ENCODE measurements around the gene TSLP. TPM values are rescaled to one million over a fixed set of nuclear protein-coding genes. Genes with fewer than 3 reads are reported as not detected.

TSLP gene
- total and polyA plus RNA-seq, 4 donors = 0.25 to 1.6 (median 1.4) TPM; not detected in 1

DNA sequence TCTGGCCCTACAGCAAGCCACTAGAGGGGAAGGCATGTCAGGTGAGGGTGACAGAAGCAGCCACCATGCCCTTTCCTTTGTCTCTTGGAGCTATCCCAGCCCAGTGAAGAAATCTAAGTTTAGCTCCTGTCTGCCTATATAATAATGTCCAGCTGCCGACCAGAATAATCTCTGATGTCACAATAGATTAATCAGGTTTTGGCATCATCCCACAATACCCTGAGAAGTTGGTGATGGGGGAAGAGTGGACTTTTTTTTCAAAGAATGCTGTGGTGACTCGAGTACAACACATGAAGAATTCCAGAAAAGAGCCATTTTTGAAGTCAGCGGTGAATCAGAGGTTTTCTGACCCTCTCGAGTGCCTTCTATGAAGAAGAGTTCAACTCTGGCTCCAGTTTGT is 1.7 kb upstream of the TSLP start:
- no peak overlapping the region for H3K9ac ChIP-seq (ENCODE audit: low read depth in 1 of 2, low read length in 2 of 2)
- peaks cover 4 to 32% (median 15%) of the 10 kb centered on the region in 4 donors for H3K4me1 ChIP-seq (ENCODE audit: control insufficient read depth in 4 of 4, insufficient read depth in 4 of 4, low read length in 3 of 4)
- H3K4me3 ChIP-seq (ENCODE audit: low read depth in 1 of 3, low read length in 3 of 3) = no peak overlapping the region
- 60% methylated on average over 4 of the region's 4 CpGs for WGBS
- H3K36me3 ChIP-seq (ENCODE audit: control insufficient read depth in 4 of 4, insufficient read depth in 3 of 4, low read depth in 1 of 4, low read length in 3 of 4) = no peaks in the 10 kb centered on the region
- no peaks in the 10 kb centered on the region for H3K9me3 ChIP-seq (ENCODE audit: control insufficient read depth in 4 of 4, low read length in 3 of 4)
- H3K27ac ChIP-seq (ENCODE audit: low read depth in 1 of 2, low read length in 2 of 2) = no peak overlapping the region
- no peak for TF ChIP-seq FOXA2 (IDR thresholded peaks at IDR 0.05)
- no peak for TF ChIP-seq ATF3 (IDR thresholded peaks at IDR 0.05)
- TF ChIP-seq NR2F2 (IDR thresholded peaks at IDR 0.05) = no peak
- no peaks in the 10 kb centered on the region for H3K27me3 ChIP-seq (ENCODE audit: control insufficient read depth in 4 of 4, insufficient read depth in 4 of 4, low read length in 3 of 4)
- no peak for DNase-seq (ENCODE audit: low spot score)

DNA sequence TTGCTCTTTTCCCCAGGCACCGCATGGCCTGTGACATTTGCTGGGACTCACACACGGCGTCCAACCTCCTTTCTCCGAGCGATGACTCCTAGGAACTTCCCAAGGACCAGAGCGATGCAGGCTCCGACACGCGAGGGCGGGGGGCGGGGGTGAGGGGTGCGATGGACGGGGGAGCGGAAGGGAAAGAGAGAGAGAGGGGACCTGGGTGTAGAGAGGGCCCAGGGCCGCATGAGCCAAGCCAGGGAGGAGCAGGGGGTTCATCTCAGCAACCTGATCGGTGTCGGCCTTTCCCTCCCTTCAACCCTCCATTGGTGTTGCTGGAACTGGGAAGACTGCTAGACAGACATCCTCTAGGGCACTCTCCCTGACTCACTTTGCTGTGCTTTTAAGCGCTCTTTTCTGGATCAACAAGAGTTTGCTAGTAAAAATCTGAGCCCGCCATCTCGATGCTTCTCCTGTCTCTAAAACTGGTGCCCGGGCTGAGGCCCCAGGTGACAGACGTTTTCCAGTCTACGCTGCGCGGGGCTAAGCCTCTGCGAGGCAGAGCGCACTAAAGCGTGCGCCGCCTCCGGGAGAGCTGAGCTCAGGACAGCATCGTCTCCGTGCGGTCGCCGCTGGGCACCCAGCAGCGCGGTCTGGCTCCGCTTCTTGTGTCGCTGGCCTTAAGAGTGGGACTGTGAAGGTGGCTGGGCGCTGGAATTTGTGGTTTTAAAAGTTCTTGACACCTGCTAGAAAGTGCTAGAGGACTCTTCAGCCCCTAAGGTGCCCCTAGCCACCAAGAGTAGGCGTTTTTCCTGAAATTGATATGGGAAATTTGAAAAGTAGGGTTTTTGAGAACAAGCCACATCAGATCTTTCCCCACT is 1.0 kb upstream of the TSLP start:
- Histone ChIP-seq H3K27me3 (ENCODE audit: control insufficient read depth in 4 of 4, insufficient read depth in 4 of 4, low read length in 3 of 4) (no peaks in the 10 kb centered on the region), H3K9me3 (ENCODE audit: control insufficient read depth in 4 of 4, low read length in 3 of 4) (no peaks in the 10 kb centered on the region), H3K36me3 (ENCODE audit: control insufficient read depth in 4 of 4, insufficient read depth in 3 of 4, low read depth in 1 of 4, low read length in 3 of 4) (no peaks in the 10 kb centered on the region), H3K27ac (ENCODE audit: low read depth in 1 of 2, low read length in 2 of 2) (no peak overlapping the region), H3K4me3 (ENCODE audit: low read depth in 1 of 3, low read length in 3 of 3) (peak overlapping the region in 1 of 3 donors; percentile 3), H3K9ac (ENCODE audit: low read depth in 1 of 2, low read length in 2 of 2) (no peak overlapping the region), H3K4me1 (ENCODE audit: control insufficient read depth in 4 of 4, insufficient read depth in 4 of 4, low read length in 3 of 4) (peaks cover 5 to 29% (median 15%) of the 10 kb centered on the region in 4 donors)
- TF ChIP-seq NR2F2 (IDR thresholded peaks at IDR 0.05) = no peak
- no peak for TF ChIP-seq HNF4G (IDR thresholded peaks at IDR 0.05)
- TF ChIP-seq RAD21 (IDR thresholded peaks at IDR 0.05) = peak in 1 of 2 donors; percentile 17
- TF ChIP-seq JUND (IDR thresholded peaks at IDR 0.05) = no peak
- 32% methylated on average over 42 of the region's 42 CpGs for WGBS
- DNase-seq (ENCODE audit: low spot score) = no peak

DNA sequence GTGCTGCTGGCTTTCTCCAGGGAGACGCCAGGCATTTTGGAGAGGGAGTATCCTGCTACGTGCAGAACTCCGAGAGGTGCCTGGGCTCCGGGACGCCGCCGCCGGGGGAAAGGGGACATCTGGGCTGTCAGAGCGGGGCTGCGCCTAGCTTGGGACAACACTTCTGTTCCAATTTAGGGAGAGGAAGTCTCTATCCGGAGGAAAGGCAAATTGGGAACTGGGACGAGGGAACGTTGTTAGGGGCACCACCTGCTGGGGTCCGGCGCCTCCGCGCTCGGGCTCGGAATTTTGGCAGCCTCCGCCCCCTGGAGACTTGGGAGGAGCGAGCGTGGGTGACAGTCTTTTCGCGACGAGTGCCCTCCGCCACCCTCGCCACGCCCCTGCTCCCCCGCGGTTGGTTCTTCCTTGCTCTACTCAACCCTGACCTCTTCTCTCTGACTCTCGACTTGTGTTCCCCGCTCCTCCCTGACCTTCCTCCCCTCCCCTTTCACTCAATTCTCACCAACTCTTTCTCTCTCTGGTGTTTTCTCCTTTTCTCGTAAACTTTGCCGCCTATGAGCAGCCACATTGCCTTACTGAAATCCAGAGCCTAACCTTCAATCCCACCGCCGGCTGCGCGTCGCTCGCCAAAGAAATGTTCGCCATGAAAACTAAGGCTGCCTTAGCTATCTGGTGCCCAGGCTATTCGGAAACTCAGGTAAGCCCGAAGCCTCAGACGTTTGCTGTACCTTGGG is 1.6 kb downstream of the TSLP start:
- DNase-seq (ENCODE audit: low spot score) = peak; percentile 42
- TF ChIP-seq RAD21 (IDR thresholded peaks at IDR 0.05) (peak in 1 of 2 donors; percentile 39), GABPA (IDR thresholded peaks at IDR 0.05 in 1 of 2, conservative IDR thresholded peaks at IDR 0.05 in 1 of 2) (no peak), NR2F2 (IDR thresholded peaks at IDR 0.05) (peak; percentile 27), RXRA (IDR thresholded peaks at IDR 0.05) (peak in 1 of 2 donors; percentile 46), HNF4A (conservative IDR thresholded peaks at IDR 0.05) (peak in 1 of 2 donors; percentile 25), MAX (IDR thresholded peaks at IDR 0.05) (peak; percentile 45), JUND (IDR thresholded peaks at IDR 0.05) (peak in 1 of 2 donors; percentile 23), YY1 (IDR thresholded peaks at IDR 0.05) (peak; percentile 74)
- TF ChIP-seq, protein P1, sequence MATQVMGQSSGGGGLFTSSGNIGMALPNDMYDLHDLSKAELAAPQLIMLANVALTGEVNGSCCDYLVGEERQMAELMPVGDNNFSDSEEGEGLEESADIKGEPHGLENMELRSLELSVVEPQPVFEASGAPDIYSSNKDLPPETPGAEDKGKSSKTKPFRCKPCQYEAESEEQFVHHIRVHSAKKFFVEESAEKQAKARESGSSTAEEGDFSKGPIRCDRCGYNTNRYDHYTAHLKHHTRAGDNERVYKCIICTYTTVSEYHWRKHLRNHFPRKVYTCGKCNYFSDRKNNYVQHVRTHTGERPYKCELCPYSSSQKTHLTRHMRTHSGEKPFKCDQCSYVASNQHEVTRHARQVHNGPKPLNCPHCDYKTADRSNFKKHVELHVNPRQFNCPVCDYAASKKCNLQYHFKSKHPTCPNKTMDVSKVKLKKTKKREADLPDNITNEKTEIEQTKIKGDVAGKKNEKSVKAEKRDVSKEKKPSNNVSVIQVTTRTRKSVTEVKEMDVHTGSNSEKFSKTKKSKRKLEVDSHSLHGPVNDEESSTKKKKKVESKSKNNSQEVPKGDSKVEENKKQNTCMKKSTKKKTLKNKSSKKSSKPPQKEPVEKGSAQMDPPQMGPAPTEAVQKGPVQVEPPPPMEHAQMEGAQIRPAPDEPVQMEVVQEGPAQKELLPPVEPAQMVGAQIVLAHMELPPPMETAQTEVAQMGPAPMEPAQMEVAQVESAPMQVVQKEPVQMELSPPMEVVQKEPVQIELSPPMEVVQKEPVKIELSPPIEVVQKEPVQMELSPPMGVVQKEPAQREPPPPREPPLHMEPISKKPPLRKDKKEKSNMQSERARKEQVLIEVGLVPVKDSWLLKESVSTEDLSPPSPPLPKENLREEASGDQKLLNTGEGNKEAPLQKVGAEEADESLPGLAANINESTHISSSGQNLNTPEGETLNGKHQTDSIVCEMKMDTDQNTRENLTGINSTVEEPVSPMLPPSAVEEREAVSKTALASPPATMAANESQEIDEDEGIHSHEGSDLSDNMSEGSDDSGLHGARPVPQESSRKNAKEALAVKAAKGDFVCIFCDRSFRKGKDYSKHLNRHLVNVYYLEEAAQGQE (IDR thresholded peaks at IDR 0.05) = no peak
- Histone ChIP-seq H3K9ac (ENCODE audit: low read depth in 1 of 2, low read length in 2 of 2) (peak overlapping the region; percentile 33 to 73), H3K27me3 (ENCODE audit: control insufficient read depth in 4 of 4, insufficient read depth in 4 of 4, low read length in 3 of 4) (no peaks in the 10 kb centered on the region), H3K9me3 (ENCODE audit: control insufficient read depth in 4 of 4, low read length in 3 of 4) (no peaks in the 10 kb centered on the region), H3K27ac (ENCODE audit: low read depth in 1 of 2, low read length in 2 of 2) (peak overlapping the region; percentile 19 to 57), H3K36me3 (ENCODE audit: control insufficient read depth in 4 of 4, insufficient read depth in 3 of 4, low read depth in 1 of 4, low read length in 3 of 4) (peaks cover 0 to 2% (median 0%) of the 10 kb centered on the region in 4 donors), H3K4me3 (ENCODE audit: low read depth in 1 of 3, low read length in 3 of 3) (peak overlapping the region; percentile 48 to 94 (median 71)), H3K4me1 (ENCODE audit: control insufficient read depth in 4 of 4, insufficient read depth in 4 of 4, low read length in 3 of 4) (peaks cover 3 to 22% (median 10%) of the 10 kb centered on the region in 4 donors)
- under 1% methylated on average over 44 of the region's 44 CpGs for WGBS
